GM12878 (cell line): ENCODE results near the gene CTSE. TPM values are rescaled to one million over a fixed set of nuclear protein-coding genes. Genes with fewer than 3 reads are reported as not detected.

Experiments
- ATAC-seq: fragments of 200-7000 bp; cut with Tn5 transposase; 3 replicates; pipeline ENCODE4 v1.9.1; 2020; ENCODE audit warnings: mild to moderate bottlenecking, moderate library complexity
- BruUV-seq: library from RNA; stranded (reverse); fragments of 400-500 nt; replicated peaks from 2 replicates; lab custom pipeline; 2021; lab: Mats Ljungman, UMichigan
- CTCF ChIA-PET: fragments of 300-600 bp; sonication (Branson Sonifier 250); formaldehyde crosslinking; extraction: SDS; loops from one replicate; lab custom pipeline; 2021; ENCODE audit warnings: inconsistent platforms; lab: Yijun Ruan, JAX
- POLR2A ChIA-PET: fragments of 350-600 bp; formaldehyde crosslinking; extraction: SDS; loops from one replicate; lab custom pipeline; 2021; ENCODE audit warnings: inconsistent platforms; lab: Charles Lee
- RAD21 ChIA-PET: fragments of 300-600 bp; sonication (Branson Sonifier 250); formaldehyde crosslinking; loops from one replicate; lab custom pipeline; 2023; ENCODE audit warnings: antibody characterized with exemption; ENCODE audit not compliant: unreplicated experiment; lab: Charles Lee
- SMC1A ChIA-PET: fragments of 300-600 bp; sonication (Branson Sonifier 250); formaldehyde crosslinking; loops from one replicate; lab custom pipeline; 2023; ENCODE audit not compliant: unreplicated experiment, uncharacterized antibody; lab: Charles Lee
- DNase-seq: peaks from one replicate; pipeline ENCODE4 v3.0.0-alpha.2; 2011; ENCODE audit warnings: low read depth, low spot score
- FAIRE-seq: peaks from 3 replicates; lab custom pipeline; 2011; peaks lifted over from hg19 to GRCh38; lab: Jason Lieb, UNC
- H2AFZ ChIP-seq: 2 replicates; pipeline ENCODE4 v1.6.0; 2011; ENCODE audit warnings: low read depth, low read length, control low read depth; ENCODE audit not compliant: control insufficient read depth
- H3K27ac ChIP-seq: 2 replicates; pipeline ENCODE4 v1.5.1; 2011; ENCODE audit warnings: control low read depth; ENCODE audit not compliant: control insufficient read depth, insufficient read depth
- H3K27me3 ChIP-seq, 2 experiments: replicated peaks in 1 of 2; 2 replicates each; pipeline versions ENCODE4 v1.6.0 to v1.6.1; 2011; ENCODE audit warnings: low read length in 1 of 2; ENCODE audit not compliant: control insufficient read depth in 2 of 2, insufficient read depth in 2 of 2
- H3K36me3 ChIP-seq, 2 experiments: 2 replicates each; pipeline ENCODE4 v1.5.1; 2011; ENCODE audit warnings: low read length in 1 of 2; ENCODE audit not compliant: control insufficient read depth in 2 of 2, insufficient read depth in 2 of 2
- H3K4me1 ChIP-seq: 2 replicates; pipeline ENCODE4 v1.6.1; 2011; ENCODE audit warnings: mild to moderate bottlenecking, low read length, moderate library complexity, mixed read lengths; ENCODE audit not compliant: control insufficient read depth, insufficient read depth
- H3K4me2 ChIP-seq: 2 replicates; pipeline ENCODE4 v1.6.0; 2011; ENCODE audit warnings: control low read depth; ENCODE audit not compliant: control insufficient read depth, insufficient read depth
- H3K4me3 ChIP-seq: fragments of 200-600 bp; sonication (generic); 2 replicates; pipeline ENCODE4 v1.5.1; 2016
- H3K79me2 ChIP-seq: 2 replicates; pipeline ENCODE4 v1.6.0; 2011; ENCODE audit warnings: low read length; ENCODE audit not compliant: control insufficient read depth, insufficient read depth
- H3K9ac ChIP-seq: 2 replicates; pipeline ENCODE4 v1.8.0; 2011; ENCODE audit warnings: low read length, control low read depth, mixed read lengths; ENCODE audit not compliant: control insufficient read depth, insufficient read depth
- H3K9me3 ChIP-seq: replicated peaks from 3 replicates; pipeline ENCODE4 v1.5.1; 2011; ENCODE audit warnings: mild to moderate bottlenecking, low read length; ENCODE audit not compliant: control insufficient read depth, insufficient read depth
- H4K20me1 ChIP-seq: 2 replicates; pipeline ENCODE4 v1.6.0; 2011; ENCODE audit not compliant: control insufficient read depth, insufficient read depth
- JUND ChIP-seq: IDR thresholded peaks from 2 replicates; pipeline ENCODE4 v1.6.1; 2012; ENCODE audit warnings: low read depth, mild to moderate bottlenecking, low read length, improper control_type of control experiment, moderate library complexity
- KDM1A ChIP-seq: fragments of 200-600 bp; sonication (generic); IDR thresholded peaks from 2 replicates; pipeline ENCODE4 v1.6.1; 2016; ENCODE audit warnings: borderline replicate concordance
- MEF2B ChIP-seq: fragments of 450-650 bp; IDR thresholded peaks from 2 replicates; pipeline ENCODE4 v1.6.1; 2018; ENCODE audit warnings: mild to moderate bottlenecking, moderate library complexity; ENCODE audit not compliant: partially characterized antibody, poor library complexity, severe bottlenecking
- NFYB ChIP-seq: IDR thresholded peaks from 2 replicates; pipeline ENCODE4 v1.6.1; 2011; ENCODE audit warnings: low read depth, mild to moderate bottlenecking, low read length, improper control_type of control experiment, moderate library complexity; ENCODE audit not compliant: insufficient read depth
- PRDM15 ChIP-seq: fragments of 450-650 bp; formaldehyde crosslinking; IDR thresholded peaks from 2 replicates; pipeline ENCODE4 v1.4.0; 2020; ENCODE audit warnings: mild to moderate bottlenecking, moderate library complexity
- RFX5 ChIP-seq: IDR thresholded peaks from 2 replicates; pipeline ENCODE4 v1.6.1; 2011; ENCODE audit warnings: low read depth, low read length, improper control_type of control experiment
- SIX5 ChIP-seq: IDR thresholded peaks from 2 replicates; pipeline ENCODE4 v1.6.1; 2011; ENCODE audit warnings: mild to moderate bottlenecking, low read depth, low read length, moderate library complexity; ENCODE audit not compliant: severe bottlenecking
- TBL1XR1 ChIP-seq: IDR thresholded peaks from 2 replicates; pipeline ENCODE4 v1.6.1; 2012; ENCODE audit warnings: low read depth, low read length, improper control_type of control experiment
- WGBS: methylation state at CpG from one replicate; pipeline ENCODE4 v1.1.6; 2016; ENCODE audit warnings: low lambda C conversion rate; ENCODE audit not compliant: insufficient replicate concordance, insufficient coverage; ENCODE audit errors: missing lambda C conversion rate; 5-methylcytosine and 5-hydroxymethylcytosine counted together
- in situ Hi-C: fragments of 300-500 bp; cut with MboI; formaldehyde crosslinking; loops from 9 replicates; pipeline ENCODE4 v1.14.3; 2018; ENCODE audit warnings: mixed read lengths
- intact Hi-C: fragments of 100-400 bp; cut with micrococcal nuclease; formaldehyde crosslinking; loops from one replicate; pipeline ENCODE4 v1.14.2; 2022; ENCODE audit not compliant: unreplicated experiment
- polyA plus RNA-seq, 11 experiments: library from polyadenylated mRNA; depleted of rRNA in 4 of 11; unstranded in 6 of 11; stranded (reverse) in 5 of 11; fragments of >200 nt; fragmentation: Nextera tagmentation in 4 of 11; fragmentation: Illumina TruSeq in 1 of 11; extraction: Ambion mirVana in 4 of 11; extraction: Trizol in 1 of 11; gene quantifications; 1 replicate in 1 of 11; 2 replicates in 10 of 11; pipeline versions ENCODE4 v1.2.1 to v1.2.3, GENCODE V29; 2011 to 2016; ENCODE audit warnings: inconsistent platforms in 2 of 11, missing spikeins in 2 of 11, low read depth in 1 of 11
- total RNA-seq, 4 experiments: library from RNA; depleted of rRNA in 3 of 4; stranded (reverse); fragments of >200 nt in 3 of 4; fragmentation: Illumina TruSeq in 1 of 4; extraction: Trizol in 1 of 4; gene quantifications; 2 replicates each; pipeline versions ENCODE4 v1.2.1 to v1.2.3, GENCODE V29; 2013 to 2021

The CTSE gene
- total and polyA plus RNA-seq, 10 of the 15 experiments (the other 5 are each of a cell fraction or from before 2014, with no cell fraction given): 0.26 TPM; not detected in 9

GRCh38 chr1:205972081-205972480 is 51.6 kb downstream of the CTSE start:
- Histone ChIP-seq H3K36me3 (no peaks in the 10 kb centered on the region), H3K27me3 (no peaks in the 10 kb centered on the region; a peak in 1 of 4 replicates), H3K4me1 (no peaks in the 10 kb centered on the region), H3K4me3 (no peak overlapping the region), H4K20me1 (no peaks in the 10 kb centered on the region), H3K9me3 (no peaks in the 10 kb centered on the region), H3K9ac (no peak overlapping the region), H2AFZ (no peak overlapping the region), H3K79me2 (no peaks in the 10 kb centered on the region), H3K27ac (no peak overlapping the region), H3K4me2 (no peak overlapping the region)
- intact Hi-C loops (no loop called here), in situ Hi-C loops (no loop called here)
- no peak for DNase-seq
- CTCF ChIA-PET: interaction anchor here (0.9 to 3.0 kb wide), 8 partner anchors 13 to 313 kb away, joined by 3 to 13 read pairs (median 6); no protein-coding TSS in a partner anchor
- SMC1A ChIA-PET: interaction anchor here (1.2 to 2.7 kb wide), 4 partner anchors 131 to 313 kb away, joined by 3 to 11 read pairs (median 5); no protein-coding TSS in a partner anchor
- peak; percentile 30; the same call in 1 of the 3 replicates for ATAC-seq
- RAD21 ChIA-PET: interaction anchor here (1.0 to 2.4 kb wide), 2 partner anchors 53 to 54 kb away, joined by 3 to 6 read pairs; no protein-coding TSS in a partner anchor
- POLR2A ChIA-PET: no interaction called here
- 23% methylated on average over 4 of the region's 4 CpGs for WGBS
- no peak for TF ChIP-seq KDM1A
- TF ChIP-seq RFX5: no peak
- TF ChIP-seq JUND: no peak
- TF ChIP-seq TBL1XR1: no peak
- TF ChIP-seq SIX5: no peak
- no peak for TF ChIP-seq PRDM15 (CRISPR knock-in tag)
- no peak for TF ChIP-seq NFYB
- no peak for TF ChIP-seq MEF2B
- no TSS peak for BruUV-seq
- no peak for FAIRE-seq
